Glomerular visceral epithelial cell (primary cell): ENCODE data around the gene MTCH2.
"Not testable (repeated sequence)": the region's sequence is repeated elsewhere in the genome, so short reads cannot be mapped to it uniquely, and the experiment has no call there.

Experiments
- DNase-seq: peaks from one replicate; pipeline ENCODE4 v3.0.0-alpha.2; 2016; ENCODE audit errors: extremely low spot score

Gene MTCH2

DNA sequence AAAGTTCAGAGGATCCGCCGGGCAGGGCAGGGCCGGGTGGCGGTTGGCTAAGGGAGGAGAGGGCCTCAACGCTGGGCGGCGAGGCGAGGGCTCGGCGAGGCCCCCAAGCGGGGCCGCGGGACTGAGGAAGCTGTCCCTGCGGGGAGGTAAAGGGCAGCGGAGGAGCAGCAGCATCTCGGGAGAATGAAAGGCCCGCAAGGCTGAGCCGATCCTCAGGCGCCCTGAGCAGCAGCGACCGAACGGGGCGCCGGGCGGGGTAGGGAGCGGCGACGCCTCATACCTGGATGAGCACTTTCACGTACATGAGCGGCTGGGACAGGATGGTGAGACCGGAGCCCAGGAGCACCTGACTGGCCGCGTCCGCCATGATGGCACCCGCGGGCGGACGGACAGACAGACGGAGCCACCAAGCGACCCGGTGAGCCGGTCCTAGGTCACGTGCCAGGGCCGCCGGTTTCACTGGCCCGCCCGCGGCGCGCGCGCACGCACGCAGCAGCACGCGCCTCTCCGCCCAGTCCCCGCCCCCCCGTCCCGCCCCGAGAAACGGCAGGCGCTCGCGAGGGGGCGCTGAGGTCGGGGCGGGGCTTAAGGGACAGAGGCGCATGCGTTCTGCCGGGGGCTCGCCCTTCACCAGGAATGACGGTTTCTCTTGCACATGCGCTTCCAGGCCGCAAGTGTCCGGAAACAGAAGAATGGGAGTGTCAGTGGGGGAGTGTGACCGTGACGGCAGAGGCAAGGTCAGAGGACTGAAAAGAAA is at the start of gene MTCH2:
Gene MTCH2 (minus strand): TSS at position 461 of the 757 bp plus-strand sequence. CDS start 94 bp downstream, at position 367.
- peak; percentile 97 for DNase-seq

DNA sequence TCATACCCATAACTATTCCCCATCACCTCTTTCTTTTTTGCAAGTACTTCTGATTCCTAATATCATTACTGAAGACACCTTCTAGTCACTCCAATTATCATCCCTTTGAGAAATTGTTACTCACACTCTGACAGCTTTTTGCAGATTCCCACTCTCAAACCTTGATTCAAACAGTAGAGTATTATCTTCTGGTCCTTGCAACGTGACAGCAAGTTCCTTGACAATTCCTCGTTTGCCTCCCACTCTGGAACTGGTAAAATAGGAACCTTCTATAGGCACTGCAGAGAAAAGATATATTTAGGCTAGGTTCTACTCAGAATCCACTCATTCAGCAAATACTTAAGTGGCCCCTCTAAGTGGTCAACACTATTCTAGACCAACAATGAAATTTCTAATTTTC is 49.6 kb upstream of the MTCH2 start:
- no peak for DNase-seq

DNA sequence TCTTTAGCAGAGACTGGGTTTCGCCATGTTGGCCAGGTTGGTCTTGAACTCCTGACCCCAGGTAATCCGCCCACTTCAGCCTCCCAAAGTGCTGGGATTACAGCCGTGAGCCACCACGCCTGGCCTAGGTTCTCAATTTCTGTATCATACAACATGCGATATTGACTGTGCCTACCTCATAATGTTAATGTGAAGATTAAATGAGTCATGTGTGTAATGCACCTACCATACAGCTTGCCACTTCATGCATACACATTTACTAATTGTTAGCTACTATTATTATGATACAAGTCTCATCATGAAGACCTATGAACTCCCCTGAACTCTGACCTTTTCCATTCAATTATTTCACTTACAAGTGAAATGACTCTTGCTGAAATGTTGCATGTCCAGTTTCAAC is 47.1 kb upstream of the MTCH2 start:
- DNase-seq, result no peak

DNA sequence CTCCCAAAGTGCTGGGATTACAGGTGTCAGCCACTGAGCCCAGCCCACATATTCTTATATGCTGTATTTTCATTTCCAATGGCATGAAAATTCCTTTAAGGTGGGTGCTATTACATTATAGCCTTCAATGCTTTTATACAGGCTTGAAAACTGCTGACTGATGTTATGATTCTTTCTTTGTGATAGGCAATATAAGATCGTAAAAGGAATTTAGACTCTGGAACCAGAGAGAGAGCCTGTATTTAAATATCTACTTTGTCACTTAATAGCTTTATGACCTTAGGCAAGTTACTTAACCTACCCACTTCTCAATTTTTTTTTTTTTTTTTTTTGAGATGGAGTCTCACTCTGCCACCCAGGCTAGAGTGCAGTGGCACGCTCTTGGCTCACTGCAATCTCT is 46.6 kb upstream of the MTCH2 start:
- no peak for DNase-seq

GRCh38 chr11:47688111-47688510 is 45.8 kb upstream of the MTCH2 start:
- DNase-seq, result no peak

DNA sequence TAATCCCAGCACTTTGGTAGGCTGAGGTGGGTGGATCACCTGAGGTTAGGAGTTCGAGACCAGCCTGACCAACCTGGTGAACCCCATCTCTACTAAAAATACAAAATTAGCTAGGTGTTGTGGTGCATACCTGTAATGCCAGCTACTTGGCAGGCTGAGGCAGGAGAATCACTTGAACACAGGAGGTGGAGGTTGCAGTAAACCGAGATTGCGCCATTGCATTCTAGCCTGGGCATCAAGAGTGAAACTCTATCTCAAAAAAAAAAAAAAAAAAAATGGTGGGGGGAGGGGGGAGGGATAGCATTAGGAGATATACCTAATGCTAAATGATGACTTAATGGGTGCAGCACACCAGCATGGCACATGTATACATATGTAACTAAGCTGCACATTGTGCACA is 44.3 kb upstream of the MTCH2 start:
- not testable (repeated sequence) for DNase-seq

- DNase-seq, result no peak
Observed at GRCh38 chr11:47686151-47686550, 43.8 kb upstream of the MTCH2 start.

DNA sequence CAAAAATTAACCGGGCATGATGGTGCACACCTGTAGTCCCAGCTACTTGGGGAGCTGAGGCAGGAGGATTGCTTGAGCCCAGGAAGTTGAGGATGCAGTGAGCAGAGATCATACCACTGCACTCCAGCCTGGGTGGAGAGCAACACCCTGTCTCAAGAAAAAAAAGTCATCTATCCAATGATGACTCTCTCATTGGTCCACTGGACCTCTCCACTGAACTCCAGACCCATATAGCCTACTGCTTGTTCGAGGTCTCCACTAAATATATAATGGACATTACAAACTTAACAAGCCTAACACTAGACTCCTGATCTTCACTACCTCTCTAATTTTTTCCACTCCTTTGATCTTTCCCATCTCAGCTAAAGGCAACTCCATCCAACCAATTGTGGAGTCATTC is 33.5 kb upstream of the MTCH2 start:
- no peak for DNase-seq

DNA sequence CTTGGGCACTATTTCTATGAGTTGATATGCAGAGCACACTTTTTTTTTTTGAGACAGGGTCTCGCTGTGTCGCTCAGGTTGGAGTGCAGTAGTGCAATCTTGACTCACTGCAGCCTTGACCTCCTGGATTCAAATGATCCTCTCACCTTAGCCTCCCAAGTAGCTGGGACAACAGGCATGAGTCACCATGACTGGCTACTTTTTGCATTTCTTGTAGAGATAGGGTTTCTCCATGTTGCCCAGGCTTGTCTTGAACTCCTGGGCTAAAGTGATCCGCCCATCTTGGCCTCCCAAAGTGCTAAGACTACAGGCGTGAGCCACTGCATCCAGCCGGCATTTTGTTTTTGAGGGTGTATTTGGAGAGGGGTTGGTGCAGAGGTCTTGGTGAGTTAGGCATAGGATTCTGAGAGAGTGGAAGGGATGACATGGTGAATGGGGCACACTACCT is 29.9 kb upstream of the MTCH2 start:
- no peak for DNase-seq

- DNase-seq, result no peak
Observed at GRCh38 chr11:47669856-47670255, 27.5 kb upstream of the MTCH2 start.

- no peak for DNase-seq
Observed at GRCh38 chr11:47668665-47669064, 26.3 kb upstream of the MTCH2 start.

- no peak for DNase-seq
Observed at GRCh38 chr11:47667555-47667954, 25.2 kb upstream of the MTCH2 start.

- DNase-seq, result no peak
Observed at GRCh38 chr11:47667135-47667534, 24.8 kb upstream of the MTCH2 start.

GRCh38 chr11:47664936-47665335 is 22.6 kb upstream of the MTCH2 start:
- DNase-seq, result not testable (repeated sequence)

DNA sequence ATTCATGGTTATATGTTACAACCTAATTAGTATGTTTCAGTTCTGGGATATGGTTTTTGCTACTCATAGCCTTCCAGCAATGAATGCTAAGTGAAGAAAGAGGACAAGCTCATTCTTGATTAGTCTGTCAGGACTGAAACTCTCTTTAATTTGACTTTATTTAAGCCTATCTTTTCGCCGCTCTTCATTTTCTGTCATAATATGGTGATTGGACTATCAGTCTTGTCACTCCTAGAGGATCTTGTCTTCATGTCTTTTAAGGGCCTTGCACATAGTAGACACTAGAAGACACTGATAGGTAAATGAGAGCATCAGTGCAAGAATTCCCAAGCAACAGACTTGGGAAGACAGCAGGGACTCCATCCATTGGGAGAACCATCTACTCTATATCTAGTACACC is 18.9 kb upstream of the MTCH2 start:
- no peak for DNase-seq

DNA sequence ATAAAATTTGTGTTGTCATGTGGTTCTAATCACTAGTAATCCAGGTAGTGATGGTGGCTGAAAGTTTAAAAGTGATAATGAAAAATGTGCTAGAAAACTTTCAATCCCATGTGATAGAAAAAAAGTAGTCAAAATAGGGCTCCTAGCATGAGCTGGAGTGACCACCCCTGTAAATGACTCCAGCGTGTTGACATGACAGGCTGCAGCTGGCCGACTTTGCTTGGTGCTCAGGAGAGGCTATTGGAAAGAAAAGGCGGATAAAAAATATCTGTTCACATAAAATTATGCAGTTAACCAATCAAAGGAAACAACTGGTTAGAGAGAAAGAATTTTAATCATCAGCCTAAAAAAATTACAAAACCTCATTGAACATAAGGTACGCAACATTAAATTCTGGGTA is 16.9 kb upstream of the MTCH2 start:
- no peak for DNase-seq

DNA sequence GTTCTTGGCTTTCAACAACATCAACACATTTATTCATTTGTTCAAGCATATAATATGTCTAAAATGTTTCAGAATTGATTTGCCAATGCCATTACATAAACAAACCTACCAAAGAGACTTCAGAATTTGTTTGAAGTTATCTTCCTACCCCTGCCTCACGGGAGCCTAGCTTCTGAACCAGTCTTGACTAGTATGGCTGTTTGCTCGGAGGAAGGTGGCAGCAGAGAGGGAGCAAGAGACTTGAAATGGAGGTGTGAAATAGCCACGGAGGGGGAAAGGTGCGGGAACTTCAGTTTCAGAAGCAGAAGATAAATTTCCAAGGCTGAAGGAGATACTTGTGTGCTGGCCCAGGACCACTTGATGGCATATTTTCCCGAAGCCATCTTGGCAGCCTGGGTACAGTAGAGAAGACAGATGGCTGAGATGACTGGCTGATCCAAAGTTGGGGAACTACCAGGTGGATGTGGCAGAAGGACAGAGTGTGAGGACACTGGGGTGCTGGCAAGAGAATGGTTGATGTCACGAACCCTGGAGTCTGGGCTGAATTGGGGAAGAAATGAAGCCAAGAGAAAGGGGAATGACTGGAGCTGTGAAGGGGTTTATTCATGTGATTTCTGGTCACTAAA is 14.0 kb upstream of the MTCH2 start:
- no peak for DNase-seq

GRCh38 chr11:47651818-47652469 is 9.6 kb upstream of the MTCH2 start:
- DNase-seq, result no peak

DNA sequence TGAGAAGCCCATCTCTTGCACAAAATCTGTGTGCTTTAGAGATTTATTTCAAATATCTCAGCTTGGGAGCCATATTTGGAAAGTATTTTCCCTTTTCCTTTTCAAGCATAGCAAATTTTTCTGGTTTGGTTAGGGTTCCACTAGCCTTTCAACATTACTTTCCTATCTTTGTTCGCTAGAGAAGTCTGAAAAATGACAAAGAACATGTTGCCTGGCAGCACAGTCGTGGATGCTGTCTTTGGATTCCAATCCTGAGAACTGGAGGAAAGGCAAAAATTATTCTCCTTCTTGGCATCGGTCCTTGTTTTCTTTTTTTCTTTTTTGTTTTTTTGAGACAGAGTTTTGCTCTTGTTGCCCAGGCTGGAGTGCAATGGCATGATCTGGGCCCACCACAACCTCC is 6.9 kb upstream of the MTCH2 start:
- no peak for DNase-seq

- DNase-seq, result no peak
Observed at GRCh38 chr11:47646019-47646418, 3.7 kb upstream of the MTCH2 start.

DNA sequence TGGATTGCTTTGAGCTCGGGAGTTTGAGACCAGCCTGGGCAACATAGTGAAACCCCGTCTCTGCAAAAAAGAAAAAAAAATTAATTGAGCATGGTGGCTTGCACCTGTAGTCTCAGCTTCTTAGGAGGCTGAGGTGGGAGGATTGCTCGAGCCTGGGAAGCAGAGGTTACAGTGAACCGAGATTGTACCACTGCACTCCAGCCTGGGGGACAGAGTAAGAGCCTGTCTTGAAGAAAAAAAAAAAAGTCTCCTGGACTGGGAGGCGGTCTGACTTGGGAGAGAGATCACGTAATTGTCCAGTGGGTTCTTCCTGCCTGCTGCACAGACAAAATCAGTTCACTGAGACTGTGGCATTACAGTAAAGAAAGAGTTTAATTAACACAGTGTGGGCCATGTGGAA is 3.1 kb upstream of the MTCH2 start:
- no peak for DNase-seq

DNA sequence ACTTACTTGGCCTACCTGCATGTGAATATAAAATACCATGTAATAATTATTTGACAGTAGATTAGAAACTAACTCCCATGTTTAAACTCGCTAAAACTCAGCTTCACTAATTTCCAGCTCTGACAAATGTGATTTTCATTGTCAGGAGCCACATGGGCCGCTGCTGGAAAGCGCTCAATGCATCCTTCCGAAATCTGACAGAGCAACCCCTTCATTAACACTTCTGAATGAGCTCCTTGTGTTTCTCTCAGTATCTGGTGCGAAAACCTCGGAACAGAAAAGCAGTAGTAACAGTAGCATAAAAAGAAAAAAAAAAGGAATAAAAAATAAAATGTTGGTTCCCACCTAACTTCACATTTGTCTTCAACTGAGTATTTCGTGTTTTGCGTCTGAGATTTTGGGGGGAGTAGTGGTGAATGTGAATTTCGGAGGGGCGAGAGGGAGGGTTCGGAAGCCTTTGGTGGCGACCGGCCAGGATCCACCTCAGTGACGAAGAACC is 710 bp downstream of the MTCH2 start:
- no peak for DNase-seq

- DNase-seq, result not testable (repeated sequence)
Observed at GRCh38 chr11:47640506-47640905, 1.9 kb downstream of the MTCH2 start.
